HUDEP-2 (cell line): Measurements from ENCODE around the gene CCL25.
"Not testable (repeated sequence)": the region's sequence is repeated elsewhere in the genome, so short reads cannot be mapped to it uniquely, and the experiment has no call there.

Experiments used
- DNase-seq, 76 experiments: peaks; one replicate each; lab custom pipeline; 2025; ENCODE audit not compliant: unreplicated experiment in 76 of 76; lab: John Stamatoyannopoulos, UW

The CCL25 gene, protein sequence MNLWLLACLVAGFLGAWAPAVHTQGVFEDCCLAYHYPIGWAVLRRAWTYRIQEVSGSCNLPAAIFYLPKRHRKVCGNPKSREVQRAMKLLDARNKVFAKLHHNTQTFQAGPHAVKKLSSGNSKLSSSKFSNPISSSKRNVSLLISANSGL

DNA sequence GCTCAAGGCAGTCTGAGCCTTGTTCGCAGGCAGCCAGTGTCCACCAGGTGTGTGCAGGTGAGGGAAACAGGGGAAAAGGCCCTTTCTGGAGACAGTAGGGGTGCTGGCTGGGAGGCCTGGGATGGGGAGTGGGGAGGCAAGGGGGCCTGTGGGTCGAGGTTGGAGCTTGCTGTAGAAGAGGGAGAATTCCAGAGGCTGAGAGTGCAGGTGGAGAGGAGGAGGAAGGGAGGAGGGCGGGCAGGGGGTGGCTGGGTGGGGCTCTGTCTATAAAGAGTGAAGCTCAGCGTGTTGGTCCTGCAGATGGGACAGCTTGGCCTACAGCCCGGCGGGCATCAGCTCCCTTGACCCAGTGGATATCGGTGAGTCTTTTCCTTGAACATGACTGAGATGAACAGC lies at the start of gene CCL25:
CCL25 (plus strand) TSS at position 297 of the 396 bp plus-strand sequence. CDS start 290 bp downstream, outside the sequence.
- DNase-seq: no peak

DNA sequence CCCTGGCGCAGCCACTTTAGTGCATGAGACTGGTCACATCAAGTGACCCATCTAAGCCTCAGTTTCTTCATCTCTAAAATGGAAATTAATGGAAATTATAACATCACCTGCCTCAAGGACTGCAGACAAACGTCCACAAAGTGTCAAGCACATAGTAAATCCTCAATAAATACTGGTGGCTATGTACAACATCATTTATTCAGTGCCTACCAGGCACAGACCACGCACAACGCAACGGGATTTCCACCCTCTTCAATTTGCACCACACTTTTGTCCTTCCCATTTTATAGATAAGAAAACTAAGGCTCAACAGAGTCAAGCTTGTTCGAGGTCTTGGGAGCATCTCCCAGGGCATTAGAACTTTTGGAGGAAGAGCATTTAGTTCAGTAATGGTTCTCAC lies 48.6 kb upstream of the CCL25 start:
- no peak for DNase-seq

DNA sequence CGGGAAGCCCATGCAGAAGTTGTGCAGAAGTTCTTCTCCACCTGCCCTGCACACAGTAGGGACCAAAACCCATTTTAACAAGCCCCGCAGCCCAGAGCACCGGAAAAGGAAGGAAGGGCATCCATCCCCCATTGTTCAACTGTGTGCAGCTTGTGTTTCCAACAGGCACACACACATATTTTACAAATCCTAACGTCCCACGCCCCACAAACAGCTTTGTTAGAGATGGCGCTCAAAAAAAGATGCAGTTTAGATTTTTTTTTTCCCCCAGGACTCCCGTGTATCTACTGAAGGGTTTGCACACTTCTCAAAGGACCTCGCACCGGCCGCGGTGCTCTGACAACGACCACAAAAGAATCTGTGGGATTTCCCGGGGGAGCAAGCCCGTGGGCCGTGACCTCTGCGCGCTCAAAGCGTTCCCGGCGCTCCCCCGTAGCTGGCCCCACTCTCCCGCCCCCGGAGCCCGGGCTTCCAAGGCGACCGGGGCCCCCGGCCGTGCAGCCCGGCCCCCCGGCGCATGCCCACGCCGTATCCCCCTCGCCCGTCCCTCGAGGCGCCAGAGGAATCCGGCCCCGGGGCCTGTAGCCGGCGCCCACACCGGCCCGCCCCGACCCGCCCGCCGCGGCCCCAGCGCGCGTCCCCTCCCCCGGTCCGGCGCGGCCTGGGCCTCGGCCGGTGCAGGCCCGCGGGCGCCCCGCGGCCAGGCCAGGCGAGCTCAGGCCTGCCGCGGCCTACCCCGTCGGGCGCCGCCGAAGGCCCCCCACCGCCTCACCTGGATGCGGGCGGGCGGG lies 47.6 kb upstream of the CCL25 start:
- DNase-seq: peak in 7 of 76 experiments; percentile 7 to 36 (median 24)

- DNase-seq: peak in 75 of 76 experiments; percentile 21 to 96 (median 86)
Measured at GRCh38 chr19:8005534-8006256, 46.9 kb upstream of the CCL25 start, which contains the start of gene ELAVL1. Gene ELAVL1, minus strand, starts transcription at chr19:8005641. Its CDS starts 13,826 bp downstream, at chr19:7991815.

- peak in 51 of 76 experiments; percentile 12 to 70 (median 40) for DNase-seq
Measured at GRCh38 chr19:8017808-8018207, 34.8 kb upstream of the CCL25 start.

DNA sequence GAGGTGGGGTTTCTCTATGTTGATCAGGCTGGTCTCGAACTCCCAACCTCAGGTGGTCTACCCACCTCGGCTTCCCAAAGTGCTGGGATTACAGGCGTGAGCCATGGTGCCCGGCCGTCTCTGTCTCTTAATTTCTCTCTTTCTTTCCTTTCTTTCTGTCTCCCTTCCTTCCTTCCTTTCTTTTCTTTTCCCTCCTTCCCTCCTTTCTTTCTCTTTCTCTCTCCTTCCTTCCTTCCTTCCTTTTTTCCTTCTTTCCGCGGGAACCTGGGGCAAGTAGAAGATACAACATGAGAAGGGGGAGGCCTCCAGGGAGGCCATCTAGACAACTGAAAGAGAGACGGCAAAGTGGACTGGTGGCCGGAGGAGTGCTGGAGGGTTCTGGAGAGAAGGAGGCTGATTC lies 31.9 kb upstream of the CCL25 start:
- no peak for DNase-seq

DNA sequence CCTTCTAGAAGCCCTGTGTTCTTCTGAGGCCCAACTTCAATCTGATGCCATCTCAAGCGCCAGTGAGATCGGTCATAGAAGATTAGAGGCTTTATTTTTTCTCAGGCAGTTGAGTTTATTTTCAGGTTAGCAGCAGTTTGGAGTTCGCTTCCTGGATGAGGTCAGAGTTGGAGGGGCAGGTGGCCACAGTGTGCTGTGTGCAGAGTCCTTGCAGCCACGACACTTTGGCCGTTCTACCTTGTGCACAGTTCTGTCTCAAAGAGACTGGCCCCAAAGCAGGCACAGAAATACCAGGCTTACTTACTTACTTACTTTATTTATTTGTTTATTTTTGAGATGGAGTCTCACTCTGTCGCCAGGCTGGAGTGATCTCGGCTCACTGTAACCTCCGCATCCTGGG lies 31.2 kb upstream of the CCL25 start:
- no peak for DNase-seq

GRCh38 chr19:8022275-8022674 lies 30.3 kb upstream of the CCL25 start:
- DNase-seq: no peak

DNA sequence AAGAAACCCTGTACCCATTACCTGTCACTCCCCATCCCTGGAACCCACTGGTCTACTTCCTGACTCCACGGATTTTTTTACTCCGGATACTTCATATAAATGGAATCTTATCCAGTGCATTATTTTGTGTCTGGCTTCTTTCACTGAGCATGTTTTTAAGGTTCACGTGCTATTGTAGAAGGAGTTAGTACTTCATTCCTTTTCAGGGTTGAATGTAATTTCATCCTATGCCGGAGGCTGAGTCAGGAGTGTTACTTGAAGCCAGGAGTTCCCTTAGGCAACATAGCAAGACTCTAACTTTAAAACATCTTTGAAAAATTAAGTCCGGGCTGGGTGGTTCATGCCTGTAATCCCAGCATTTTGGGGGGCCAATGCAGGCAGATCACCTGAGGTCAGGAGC lies 29.2 kb upstream of the CCL25 start:
- DNase-seq: no peak

DNA sequence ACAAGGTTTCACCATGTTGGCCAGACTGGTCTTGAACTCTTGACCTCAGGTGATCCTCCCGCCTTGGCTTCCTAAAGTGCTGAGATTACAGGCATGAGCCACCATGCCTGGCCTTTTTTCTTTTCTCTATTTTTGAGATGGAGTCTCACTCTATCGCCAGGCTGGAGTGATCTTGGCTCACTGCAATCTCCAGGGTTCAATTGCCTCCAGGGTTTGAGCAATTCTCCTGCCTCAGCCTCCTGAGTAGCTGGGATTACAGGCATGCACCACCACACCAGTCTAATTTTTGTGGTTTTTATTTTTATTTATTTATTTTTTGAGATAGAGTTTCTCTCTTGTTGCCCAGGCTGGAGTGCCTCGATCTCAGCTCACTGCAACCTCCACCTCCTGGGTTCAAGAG lies 28.3 kb upstream of the CCL25 start:
- not testable (repeated sequence) for DNase-seq

DNA sequence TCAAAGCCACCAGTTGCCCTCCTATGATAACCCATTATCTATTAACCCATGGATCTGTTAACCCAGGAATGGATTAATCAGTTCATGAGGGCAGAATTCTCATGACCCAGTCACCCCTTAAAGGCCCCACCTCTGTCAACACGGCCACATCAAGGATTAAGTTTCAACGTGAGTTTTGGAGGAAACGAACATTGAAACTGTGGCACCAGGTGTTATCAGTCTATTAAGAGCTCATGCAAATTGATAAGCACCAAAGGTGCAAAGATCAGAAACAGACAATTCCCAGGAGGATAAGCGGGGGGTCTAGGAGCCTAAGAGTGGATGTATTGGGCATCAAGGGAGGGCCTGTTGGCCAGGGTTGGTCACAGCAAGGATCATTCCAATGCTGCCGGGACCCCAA lies 27.2 kb upstream of the CCL25 start:
- no peak for DNase-seq

DNA sequence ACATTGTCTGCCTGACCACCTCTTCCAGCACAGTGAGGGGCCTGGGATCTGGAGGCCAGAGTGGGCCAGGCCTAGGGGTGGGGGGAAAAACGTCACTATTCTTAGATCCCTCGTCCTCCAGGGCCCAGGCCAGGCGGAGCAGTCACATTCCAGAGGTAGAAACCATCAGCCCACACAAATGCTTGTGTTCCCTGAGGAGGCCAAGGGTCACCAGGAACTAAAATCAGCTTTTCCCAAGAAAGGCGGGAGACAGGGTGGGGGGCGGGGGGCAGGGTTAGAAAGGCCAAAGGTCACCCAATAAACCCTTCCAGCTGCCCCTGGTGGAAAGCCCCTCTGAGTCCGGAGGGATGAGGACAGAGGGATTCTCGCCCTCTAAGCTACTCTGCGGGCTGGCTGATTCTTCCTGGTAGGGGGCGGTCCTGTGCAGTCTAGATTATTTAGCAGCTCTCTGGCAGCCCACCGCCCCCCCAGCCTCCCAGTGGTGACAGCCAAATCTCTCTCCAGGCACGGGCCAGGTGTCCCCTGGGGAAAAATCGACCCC lies 23.5 kb upstream of the CCL25 start:
- DNase-seq: no peak

GRCh38 chr19:8030960-8031359 lies 21.6 kb upstream of the CCL25 start:
- no peak for DNase-seq

- DNase-seq: peak; percentile 43 to 97 (median 82)
Measured at GRCh38 chr19:8033287-8034177, 19.0 kb upstream of the CCL25 start.

- DNase-seq: no peak
Measured at GRCh38 chr19:8034178-8034525, 18.4 kb upstream of the CCL25 start.

- no peak for DNase-seq
Measured at GRCh38 chr19:8036434-8037099, 16.0 kb upstream of the CCL25 start.

DNA sequence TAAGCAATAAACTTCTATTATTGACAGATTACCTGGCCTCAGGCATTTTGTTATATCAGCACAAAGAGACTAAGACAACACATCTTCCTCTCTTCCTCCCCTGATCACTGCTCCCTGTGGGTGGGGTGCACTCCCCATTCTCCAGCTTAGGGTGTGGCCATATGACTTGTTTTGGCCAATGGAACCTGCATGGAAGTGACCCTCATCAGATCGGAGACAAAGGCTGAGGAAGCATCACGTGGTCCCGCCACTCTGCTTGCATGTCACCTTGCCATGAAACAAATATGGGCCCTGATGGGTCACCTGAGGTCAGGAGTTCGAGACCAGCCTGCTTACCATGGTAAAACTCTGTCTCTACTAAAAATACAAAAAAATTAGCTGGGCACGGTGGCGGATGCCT lies 13.7 kb upstream of the CCL25 start:
- no peak for DNase-seq

DNA sequence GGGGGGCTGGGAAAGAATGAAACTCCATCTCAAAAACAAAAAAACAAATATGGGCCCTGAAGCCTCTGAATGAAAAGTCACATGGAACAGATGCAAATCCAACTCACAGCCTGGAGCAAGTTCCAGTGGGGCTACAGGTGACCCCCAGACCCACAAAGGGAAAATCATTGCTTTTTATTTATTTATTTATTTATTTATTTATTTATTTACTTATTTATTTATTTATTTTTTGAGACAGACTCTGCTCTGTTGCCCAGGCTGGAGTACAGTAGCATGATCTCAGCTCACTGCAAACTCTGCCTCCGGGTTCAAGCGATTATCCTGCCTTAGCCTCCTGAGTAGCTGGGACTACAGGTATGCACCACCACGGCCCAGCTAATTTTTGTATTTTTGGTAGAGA lies 13.3 kb upstream of the CCL25 start:
- DNase-seq: no peak

DNA sequence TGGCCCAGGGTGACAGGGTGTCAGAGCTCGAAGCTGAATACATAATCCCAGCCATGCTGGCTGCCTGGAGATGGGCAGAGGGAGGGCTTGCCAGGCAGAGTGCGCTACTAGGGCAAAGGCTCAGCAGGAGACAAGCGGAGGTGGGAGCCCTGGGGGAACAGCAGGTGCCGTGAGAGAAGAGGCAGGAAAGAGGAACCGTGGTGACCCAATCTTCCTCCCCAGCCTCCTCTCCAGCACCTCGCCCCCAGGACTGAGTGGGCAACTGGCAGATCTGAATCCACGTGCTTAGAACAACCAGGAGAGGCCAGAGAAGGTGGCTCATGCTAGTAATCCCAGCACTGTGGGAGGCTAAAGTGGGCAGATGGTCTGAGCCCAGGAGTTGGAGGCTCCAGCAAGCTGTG lies 11.0 kb upstream of the CCL25 start:
- peak in 1 of 76 experiments; percentile 15 for DNase-seq

- DNase-seq: no peak
Measured at GRCh38 chr19:8042900-8043299, 9.7 kb upstream of the CCL25 start.
